CD8-positive, alpha-beta memory T cell (primary cell): ENCODE results near the gene CDS2. TPM values are rescaled to one million over a fixed set of nuclear protein-coding genes. Genes with fewer than 3 reads are reported as not detected.

Source experiments
- CTCF ChIA-PET: fragments of 350-600 bp; sonication (Branson Sonifier 250); formaldehyde crosslinking; loops from one replicate; lab custom pipeline; 2021; ENCODE audit warnings: antibody characterized with exemption; lab: Charles Lee
- POLR2A ChIA-PET: fragments of 350-600 bp; sonication (Branson Sonifier 250); formaldehyde crosslinking; loops from one replicate; lab custom pipeline; 2021; ENCODE audit warnings: antibody characterized with exemption; lab: Charles Lee
- DNase-seq, 5 donors: peaks; one replicate each; pipeline versions ENCODE4 v3.0.0 to v3.0.0-alpha.2; 2020 to 2022; ENCODE audit warnings: mixed read lengths in 1 of 5
- H3K27ac ChIP-seq: one replicate; pipeline ENCODE4 v1.7.0; 2013; ENCODE audit warnings: low read depth, mild to moderate bottlenecking, low read length, moderate library complexity
- H3K27me3 ChIP-seq: 2 replicates; pipeline ENCODE4 v1.7.0; 2013; ENCODE audit warnings: low read length, mild to moderate bottlenecking; ENCODE audit not compliant: insufficient read depth, poor library complexity, severe bottlenecking
- H3K36me3 ChIP-seq: 2 replicates; pipeline ENCODE4 v1.7.0; 2013; ENCODE audit warnings: mild to moderate bottlenecking, low read length, moderate library complexity; ENCODE audit not compliant: insufficient read depth
- H3K4me1 ChIP-seq: 2 replicates; pipeline ENCODE4 v1.7.0; 2013; ENCODE audit warnings: mild to moderate bottlenecking, low read length, moderate library complexity; ENCODE audit not compliant: insufficient read depth
- H3K4me3 ChIP-seq: 2 replicates; pipeline ENCODE4 v1.7.0; 2013; ENCODE audit warnings: mild to moderate bottlenecking, low read length
- H3K9me3 ChIP-seq: 2 replicates; pipeline ENCODE4 v1.7.0; 2013; ENCODE audit warnings: mild to moderate bottlenecking, low read length
- H3K27ac Mint-ChIP-seq, 8 donors: one replicate each; pipeline ENCODE4 v1.8.0; 2020 to 2021; ENCODE audit warnings: mixed read lengths in 8 of 8, mild to moderate bottlenecking in 6 of 8, inconsistent platforms in 3 of 8, moderate library complexity in 3 of 8
- H3K27me3 Mint-ChIP-seq, 2 donors: one replicate each; pipeline ENCODE4 v1.8.0; 2020 to 2021; ENCODE audit warnings: mixed read lengths in 2 of 2, mild to moderate bottlenecking in 1 of 2, moderate library complexity in 1 of 2
- H3K36me3 Mint-ChIP-seq, 3 donors: one replicate each; pipeline ENCODE4 v1.8.0; 2020 to 2021; ENCODE audit warnings: mixed read lengths in 3 of 3, inconsistent platforms in 1 of 3, mild to moderate bottlenecking in 1 of 3
- H3K4me1 Mint-ChIP-seq, 3 donors: one replicate each; pipeline ENCODE4 v1.8.0; 2020 to 2021; ENCODE audit warnings: mixed read lengths in 3 of 3, inconsistent platforms in 1 of 3, mild to moderate bottlenecking in 1 of 3
- H3K4me3 Mint-ChIP-seq, 7 donors: one replicate each; pipeline ENCODE4 v1.8.0; 2020 to 2021; ENCODE audit warnings: mixed read lengths in 7 of 7, mild to moderate bottlenecking in 6 of 7, moderate library complexity in 4 of 7, inconsistent platforms in 2 of 7
- H3K9me3 Mint-ChIP-seq, 5 donors: one replicate each; pipeline ENCODE4 v1.8.0; 2020 to 2022; ENCODE audit warnings: mixed read lengths in 5 of 5, mild to moderate bottlenecking in 3 of 5, moderate library complexity in 2 of 5, inconsistent platforms in 1 of 5
- polyA plus RNA-seq: library from polyadenylated mRNA; unstranded; fragments of 300-500 nt; fragmentation: Illumina TruSeq; gene quantifications from one replicate; pipeline ENCODE4 v1.2.3, GENCODE V29; 2021
- total RNA-seq, 2 experiments: library from RNA; stranded (reverse); gene quantifications; one replicate each; pipeline ENCODE4 v1.2.3, GENCODE V29; 2021

The CDS2 gene
- total and polyA plus RNA-seq, 3 experiments from 2014 or later: 48.3 to 57.3 (median 55.3) TPM

DNA sequence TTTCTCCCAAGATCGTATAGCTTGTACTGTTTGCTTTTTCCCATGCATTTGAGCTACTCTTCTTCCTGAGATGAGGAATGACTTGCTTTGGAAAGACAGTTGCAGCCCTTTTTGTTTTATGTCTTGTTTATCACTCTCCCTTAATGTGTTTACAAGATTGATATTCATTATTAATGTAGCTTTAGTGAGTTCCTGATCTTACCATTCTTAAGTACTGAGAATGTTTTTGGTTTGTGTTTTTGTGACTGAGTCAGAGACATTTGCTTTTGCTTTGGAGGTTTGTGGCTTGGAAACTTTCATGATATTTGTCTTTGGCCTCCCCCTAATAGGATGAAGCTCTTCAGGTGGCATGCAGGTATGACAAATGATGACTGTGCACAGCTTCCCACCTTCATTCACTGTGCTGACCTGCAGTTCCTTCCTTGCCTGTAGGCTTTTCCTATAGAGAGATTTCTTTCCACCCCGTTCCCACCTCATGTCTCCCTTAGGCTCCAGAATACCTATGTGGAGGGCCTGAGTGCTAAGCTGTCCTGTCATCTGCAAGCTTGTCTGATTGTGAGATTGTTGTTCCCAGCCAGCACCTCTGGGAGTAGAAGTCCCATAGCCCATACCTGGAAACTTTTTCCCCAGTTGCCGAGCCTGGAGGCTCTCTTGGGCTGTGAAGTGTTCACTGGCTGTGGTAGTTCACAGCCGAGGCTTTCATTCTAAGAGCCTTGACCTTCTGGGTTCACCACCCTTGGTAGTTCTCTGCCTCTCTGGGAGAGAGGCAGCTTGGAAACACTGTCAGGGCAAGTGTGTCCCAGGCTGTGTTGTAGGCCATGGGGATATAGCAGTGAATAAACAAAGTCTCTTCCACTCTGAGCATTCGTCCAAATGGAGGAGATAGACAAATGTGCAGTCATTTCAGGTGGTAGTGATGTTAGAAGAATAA is 27.1 kb downstream of the CDS2 start:
- ChIA-PET CTCF (no interaction called here), POLR2A (interaction anchor here (0.8 kb wide), 1 partner anchor 41 kb away, joined by 3 read pairs; no protein-coding TSS in a partner anchor)
- Mint-ChIP-seq H3K9me3 (no peaks in the 10 kb centered on the region), H3K36me3 (peaks cover 0 to 30% (median 0%) of the 10 kb centered on the region in 3 donors), H3K27ac (peak overlapping the region in 3 of 8 donors; percentile 4 to 18 (median 17)), H3K4me1 (peaks cover 68 to 92% (median 81%) of the 10 kb centered on the region in 3 donors), H3K4me3 (no peak overlapping the region), H3K27me3 (no peaks in the 10 kb centered on the region)
- H3K36me3 ChIP-seq: peaks cover 5% of the 10 kb centered on the region
- no peak overlapping the region for H3K4me3 ChIP-seq
- no peaks in the 10 kb centered on the region for H3K9me3 ChIP-seq
- no peak for DNase-seq
- no peaks in the 10 kb centered on the region for H3K27me3 ChIP-seq
- no peak overlapping the region for H3K27ac ChIP-seq
- H3K4me1 ChIP-seq: peaks cover 13% of the 10 kb centered on the region

- Histone ChIP-seq H3K27me3 (no peaks in the 10 kb centered on the region), H3K9me3 (no peaks in the 10 kb centered on the region), H3K4me3 (no peak overlapping the region), H3K4me1 (peaks cover 13% of the 10 kb centered on the region), H3K36me3 (peaks cover 5% of the 10 kb centered on the region), H3K27ac (no peak overlapping the region)
- peaks cover 63 to 88% (median 75%) of the 10 kb centered on the region in 3 donors for H3K4me1 Mint-ChIP-seq
- no peak for DNase-seq
- H3K36me3 Mint-ChIP-seq: peaks cover 0 to 27% (median 0%) of the 10 kb centered on the region in 3 donors
- ChIA-PET CTCF (interaction anchor here (0.6 kb wide), 1 partner anchor 53 kb away, joined by 3 read pairs; no protein-coding TSS in a partner anchor), POLR2A (no interaction called here)
- H3K9me3 Mint-ChIP-seq: no peaks in the 10 kb centered on the region
- peak overlapping the region in 2 of 8 donors; percentile 4 to 33 for H3K27ac Mint-ChIP-seq
- H3K4me3 Mint-ChIP-seq: no peak overlapping the region
- no peaks in the 10 kb centered on the region for H3K27me3 Mint-ChIP-seq
Measured at GRCh38 chr20:5154543-5154925, 27.7 kb downstream of the CDS2 start.

DNA sequence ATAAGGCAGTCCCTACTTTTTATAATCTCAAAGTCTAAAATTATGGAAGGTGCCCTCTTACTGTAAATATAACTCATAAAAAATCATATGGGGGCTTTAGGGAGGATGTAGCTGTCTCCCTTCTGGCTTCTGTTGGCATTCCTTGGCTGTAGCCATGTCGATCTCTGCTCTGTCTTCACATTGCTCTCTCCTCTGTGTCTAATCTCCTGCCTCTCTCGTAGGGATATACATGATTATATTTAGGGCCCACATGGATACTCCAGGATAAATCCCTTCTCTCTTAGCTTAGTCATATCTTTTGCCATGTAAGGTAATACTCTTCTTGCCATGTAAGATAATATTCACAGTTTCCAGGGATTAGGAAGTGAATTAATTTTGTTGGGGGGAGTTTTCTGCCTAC is 28.6 kb downstream of the CDS2 start:
- no peaks in the 10 kb centered on the region for H3K27me3 ChIP-seq
- Mint-ChIP-seq H3K36me3 (peaks cover 0 to 27% (median 0%) of the 10 kb centered on the region in 3 donors), H3K4me3 (no peak overlapping the region), H3K27ac (peak overlapping the region in 2 of 8 donors; percentile 4 to 86), H3K9me3 (no peaks in the 10 kb centered on the region), H3K4me1 (peaks cover 63 to 85% (median 74%) of the 10 kb centered on the region in 3 donors), H3K27me3 (no peaks in the 10 kb centered on the region)
- peaks cover 11% of the 10 kb centered on the region for H3K4me1 ChIP-seq
- no peak for DNase-seq
- CTCF ChIA-PET: interaction anchor here (1.2 to 1.5 kb wide), 2 partner anchors 11 to 50 kb away, joined by 3 to 4 read pairs; no protein-coding TSS in a partner anchor
- no peaks in the 10 kb centered on the region for H3K9me3 ChIP-seq
- POLR2A ChIA-PET: no interaction called here
- H3K4me3 ChIP-seq: no peak overlapping the region
- peaks cover 5% of the 10 kb centered on the region for H3K36me3 ChIP-seq
- no peak overlapping the region for H3K27ac ChIP-seq

GRCh38 chr20:5156675-5157448 is 30.1 kb downstream of the CDS2 start:
- ChIA-PET CTCF (interaction anchor here (1.3 to 1.5 kb wide), 3 partner anchors 10 to 66 kb away, joined by 3 to 5 read pairs (median 4); no protein-coding TSS in a partner anchor), POLR2A (interaction anchor here (0.8 kb wide), 1 partner anchor 30 kb away, joined by 3 read pairs; the partner anchor contains the start of gene CDS2)
- Histone ChIP-seq H3K27me3 (no peaks in the 10 kb centered on the region), H3K36me3 (peaks cover 5% of the 10 kb centered on the region), H3K9me3 (no peaks in the 10 kb centered on the region), H3K4me3 (no peak overlapping the region), H3K27ac (no peak overlapping the region), H3K4me1 (peaks cover 11% of the 10 kb centered on the region)
- peak overlapping the region in 1 of 7 donors; percentile 10 for H3K4me3 Mint-ChIP-seq
- DNase-seq: no peak
- H3K9me3 Mint-ChIP-seq: no peaks in the 10 kb centered on the region
- H3K4me1 Mint-ChIP-seq: peaks cover 69 to 92% (median 84%) of the 10 kb centered on the region in 3 donors
- H3K36me3 Mint-ChIP-seq: peaks cover 0 to 24% (median 0%) of the 10 kb centered on the region in 3 donors
- H3K27ac Mint-ChIP-seq: peak overlapping the region in 5 of 8 donors; percentile 1 to 73 (median 23)
- no peaks in the 10 kb centered on the region for H3K27me3 Mint-ChIP-seq

DNA sequence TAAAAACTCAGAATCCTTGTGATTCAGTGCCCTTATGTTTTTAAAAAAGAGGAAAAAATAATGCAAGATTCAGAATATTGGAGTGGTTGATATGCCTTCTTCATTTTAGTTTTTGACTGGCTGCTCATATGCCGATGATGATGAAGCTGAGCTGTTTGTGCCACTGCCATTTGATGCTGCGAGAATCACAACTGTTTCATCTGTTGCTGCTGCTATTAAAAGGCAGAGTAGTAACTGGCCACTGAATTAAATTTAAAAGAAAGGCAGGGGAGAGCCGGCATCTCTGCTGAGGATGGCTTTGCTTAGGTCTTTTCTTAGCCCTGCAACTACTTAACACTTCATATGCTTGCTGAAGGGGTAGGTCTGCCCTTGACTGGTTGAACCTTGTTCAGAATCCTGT is 33.1 kb downstream of the CDS2 start:
- ChIA-PET POLR2A (no interaction called here), CTCF (no interaction called here)
- no peaks in the 10 kb centered on the region for H3K27me3 ChIP-seq
- H3K9me3 Mint-ChIP-seq: no peaks in the 10 kb centered on the region
- no peaks in the 10 kb centered on the region for H3K27me3 Mint-ChIP-seq
- H3K36me3 Mint-ChIP-seq: peaks cover 0 to 6% (median under 1%) of the 10 kb centered on the region in 3 donors
- no peak overlapping the region for H3K4me3 Mint-ChIP-seq
- peak overlapping the region in 2 of 8 donors; percentile 5 to 42 for H3K27ac Mint-ChIP-seq
- no peaks in the 10 kb centered on the region for H3K36me3 ChIP-seq
- H3K9me3 ChIP-seq: no peaks in the 10 kb centered on the region
- no peak for DNase-seq
- H3K4me3 ChIP-seq: no peak overlapping the region
- H3K4me1 Mint-ChIP-seq: peaks cover 59 to 84% (median 82%) of the 10 kb centered on the region in 3 donors
- no peak overlapping the region for H3K27ac ChIP-seq
- peaks cover 10% of the 10 kb centered on the region for H3K4me1 ChIP-seq

- DNase-seq: no peak
- Histone ChIP-seq H3K4me1 (peaks cover 10% of the 10 kb centered on the region), H3K36me3 (no peaks in the 10 kb centered on the region), H3K9me3 (no peaks in the 10 kb centered on the region), H3K4me3 (no peak overlapping the region), H3K27me3 (no peaks in the 10 kb centered on the region), H3K27ac (no peak overlapping the region)
- H3K36me3 Mint-ChIP-seq: peaks cover 0 to 6% (median 0%) of the 10 kb centered on the region in 3 donors
- no peaks in the 10 kb centered on the region for H3K9me3 Mint-ChIP-seq
- no peak overlapping the region for H3K27ac Mint-ChIP-seq
- no peaks in the 10 kb centered on the region for H3K27me3 Mint-ChIP-seq
- no peak overlapping the region for H3K4me3 Mint-ChIP-seq
- peaks cover 59 to 82% (median 82%) of the 10 kb centered on the region in 3 donors for H3K4me1 Mint-ChIP-seq
- POLR2A ChIA-PET: no interaction called here
- CTCF ChIA-PET: no interaction called here
Measured at GRCh38 chr20:5160882-5161281, 34.1 kb downstream of the CDS2 start.

- no peaks in the 10 kb centered on the region for H3K9me3 Mint-ChIP-seq
- Histone ChIP-seq H3K36me3 (no peaks in the 10 kb centered on the region), H3K9me3 (no peaks in the 10 kb centered on the region), H3K4me1 (peaks cover 10% of the 10 kb centered on the region), H3K4me3 (no peak overlapping the region), H3K27me3 (no peaks in the 10 kb centered on the region), H3K27ac (no peak overlapping the region)
- H3K36me3 Mint-ChIP-seq: peaks cover 0 to 6% (median 0%) of the 10 kb centered on the region in 3 donors
- peak overlapping the region in 1 of 8 donors; percentile 37 for H3K27ac Mint-ChIP-seq
- H3K4me3 Mint-ChIP-seq: no peak overlapping the region
- peaks cover 60 to 82% (median 82%) of the 10 kb centered on the region in 3 donors for H3K4me1 Mint-ChIP-seq
- ChIA-PET CTCF (no interaction called here), POLR2A (no interaction called here)
- H3K27me3 Mint-ChIP-seq: no peaks in the 10 kb centered on the region
- no peak for DNase-seq
Measured at GRCh38 chr20:5161536-5162164, 34.8 kb downstream of the CDS2 start.
